ENCODE data around the gene RASGRP2. TPM values are rescaled to one million over a fixed set of nuclear protein-coding genes. Genes with fewer than 3 reads are reported as not detected.
A peak's percentile ranks its signal among the peaks of the same experiment; 100 is the strongest.

Gene RASGRP2
- polyA plus RNA-seq = 350 TPM

DNA sequence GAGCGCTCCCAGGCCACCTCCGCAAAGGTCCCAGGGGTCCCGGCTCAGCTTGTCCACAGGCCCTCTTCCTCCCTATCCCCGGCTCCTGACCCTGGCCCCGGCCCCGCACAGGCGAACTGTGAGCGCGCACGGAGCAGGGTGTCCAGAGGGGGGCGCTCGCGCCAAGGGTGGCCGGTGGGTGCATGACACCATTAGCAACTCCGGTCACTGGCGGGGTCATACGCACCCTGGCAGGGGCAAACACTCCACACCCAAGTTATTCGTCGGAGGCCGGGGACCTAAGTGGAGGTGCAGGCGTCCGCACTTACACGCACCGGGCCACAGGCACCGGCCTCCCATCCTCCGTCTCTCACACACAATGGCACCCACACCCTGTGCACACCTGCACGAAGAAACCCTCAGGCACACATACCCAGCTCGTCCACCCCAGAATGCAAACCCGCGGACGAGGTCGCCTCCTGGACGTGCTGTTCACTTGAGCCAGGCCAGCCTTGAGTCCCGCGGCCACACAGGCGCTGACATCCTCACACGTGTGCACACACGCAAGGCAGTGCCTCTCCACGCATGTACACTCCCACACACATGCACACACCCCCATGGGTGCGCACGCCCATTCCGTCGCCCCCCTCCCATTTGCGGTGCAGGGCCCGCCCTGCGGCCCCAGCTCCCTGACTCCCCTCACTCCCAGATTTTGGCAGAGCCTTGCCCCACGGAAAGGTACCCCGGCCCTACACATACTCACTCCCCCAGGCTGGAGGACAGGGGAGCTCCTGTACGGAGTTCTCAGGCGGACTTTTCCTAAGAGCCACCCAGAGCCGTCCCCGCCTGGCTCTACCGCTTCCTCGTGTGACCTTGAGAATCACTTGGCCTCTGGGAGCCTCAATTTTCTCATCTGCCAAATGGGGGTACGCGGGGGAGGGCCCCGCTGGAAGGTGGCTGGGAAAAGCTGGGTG lies at the start of gene RASGRP2:
RASGRP2 (minus strand) TSS at position 552 of the 953 bp plus-strand sequence. CDS start 1,276 bp downstream, outside the sequence.
- peaks cover 3% of the 10 kb centered on the region for H3K36me3 Mint-ChIP-seq
- no peaks in the 10 kb centered on the region for H3K9me3 Mint-ChIP-seq
- H3K4me3 Mint-ChIP-seq = peak within 1 kb of the TSS; percentile 96 to 100 (median 98)
- H3K4me1 Mint-ChIP-seq = peaks cover 0 to 25% (median 20%) of the 10 kb centered on the region in 3 donors
- no peaks in the 10 kb centered on the region for H3K27me3 Mint-ChIP-seq
- H3K27ac Mint-ChIP-seq = peak within 1 kb of the TSS; percentile 99 to 100 (median 99)

DNA sequence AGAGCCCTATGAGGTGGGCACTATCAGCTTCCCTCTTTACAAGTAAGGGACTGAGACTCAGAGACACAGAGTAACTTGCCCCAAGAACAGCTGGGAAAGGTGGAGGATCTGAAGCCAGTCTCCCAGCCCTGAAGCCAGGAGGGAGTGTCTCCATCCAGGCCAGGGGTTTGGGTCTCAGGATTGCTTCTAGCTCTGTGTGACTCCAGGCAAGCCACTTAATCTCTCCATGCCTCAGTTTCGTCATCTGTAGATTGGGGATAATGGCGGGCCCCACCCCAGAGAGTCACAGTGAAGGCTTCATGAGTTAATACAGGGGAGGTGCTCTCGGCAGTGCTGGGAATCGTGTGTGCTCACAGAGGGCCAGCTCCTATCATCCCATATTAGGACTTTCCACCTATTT lies 48.5 kb upstream of the RASGRP2 start:
- H3K9me3 Mint-ChIP-seq = no peaks in the 10 kb centered on the region
- H3K36me3 Mint-ChIP-seq = peaks cover 2% of the 10 kb centered on the region
- H3K27ac Mint-ChIP-seq = peak overlapping the region in 1 of 3 donors; percentile 32
- H3K4me3 Mint-ChIP-seq = no peak overlapping the region
- peaks cover 4 to 18% (median 17%) of the 10 kb centered on the region in 3 donors for H3K4me1 Mint-ChIP-seq
- H3K27me3 Mint-ChIP-seq = no peaks in the 10 kb centered on the region

GRCh38 chr11:64791781-64792291 lies 47.9 kb upstream of the RASGRP2 start:
- no peak overlapping the region for H3K4me3 Mint-ChIP-seq
- H3K27me3 Mint-ChIP-seq = no peaks in the 10 kb centered on the region
- peaks cover 5 to 18% (median 18%) of the 10 kb centered on the region in 3 donors for H3K4me1 Mint-ChIP-seq
- no peak overlapping the region for H3K27ac Mint-ChIP-seq
- peaks cover 2% of the 10 kb centered on the region for H3K36me3 Mint-ChIP-seq
- no peaks in the 10 kb centered on the region for H3K9me3 Mint-ChIP-seq

GRCh38 chr11:64790205-64791095 lies 46.5 kb upstream of the RASGRP2 start:
- Mint-ChIP-seq H3K4me3 (no peak overlapping the region), H3K27me3 (no peaks in the 10 kb centered on the region), H3K9me3 (no peaks in the 10 kb centered on the region), H3K27ac (peak overlapping the region in 1 of 3 donors; percentile 35), H3K36me3 (peaks cover 2% of the 10 kb centered on the region), H3K4me1 (peaks cover 5 to 18% (median 16%) of the 10 kb centered on the region in 3 donors)

DNA sequence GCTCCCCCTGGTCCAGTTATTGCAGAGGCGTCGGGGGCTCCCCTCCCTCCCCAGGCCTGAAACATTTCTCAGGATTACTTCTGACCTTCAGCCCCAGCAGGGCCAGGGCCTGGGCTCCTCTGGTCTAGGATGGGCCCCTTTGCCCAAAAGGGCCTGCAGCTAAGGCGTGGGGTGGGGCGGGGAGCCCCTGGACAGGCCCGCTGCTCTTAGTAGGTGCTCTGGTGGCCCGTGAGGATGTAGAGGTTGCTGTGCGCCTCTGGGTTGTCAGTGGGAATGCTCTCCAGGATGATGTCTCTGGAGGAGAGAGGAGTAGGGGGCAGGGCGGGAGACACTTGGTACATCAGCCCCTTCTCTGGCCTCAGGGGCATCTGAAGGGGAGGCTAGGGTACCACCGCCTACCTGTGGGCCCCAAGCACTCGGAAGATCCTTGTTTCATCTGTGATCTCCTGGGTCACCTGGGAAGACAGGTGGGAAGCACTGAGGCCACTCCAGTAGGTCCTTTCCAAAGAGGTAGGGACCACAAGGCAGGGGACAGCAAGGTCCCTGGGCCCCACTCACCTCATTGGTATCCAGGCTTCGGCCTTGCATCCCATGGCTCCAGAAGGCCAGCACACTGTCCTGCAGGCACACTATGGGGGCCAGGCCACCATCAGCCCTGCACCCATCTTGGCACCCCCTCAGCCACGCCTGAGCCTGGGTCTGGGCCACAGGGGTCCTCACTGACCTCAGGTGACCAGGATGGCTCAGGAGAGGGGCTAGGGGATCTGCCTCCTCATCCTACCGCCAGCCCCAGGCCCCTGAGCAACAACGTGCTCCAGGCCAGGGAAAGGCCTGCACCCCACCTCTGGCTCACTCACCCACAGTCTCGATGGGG lies 45.6 kb upstream of the RASGRP2 start:
- Mint-ChIP-seq H3K4me1 (peaks cover 9 to 22% (median 15%) of the 10 kb centered on the region in 3 donors), H3K27me3 (no peaks in the 10 kb centered on the region), H3K4me3 (no peak overlapping the region), H3K36me3 (peaks cover 1% of the 10 kb centered on the region), H3K9me3 (no peaks in the 10 kb centered on the region), H3K27ac (peak overlapping the region in 2 of 3 donors; percentile 35 to 71)

DNA sequence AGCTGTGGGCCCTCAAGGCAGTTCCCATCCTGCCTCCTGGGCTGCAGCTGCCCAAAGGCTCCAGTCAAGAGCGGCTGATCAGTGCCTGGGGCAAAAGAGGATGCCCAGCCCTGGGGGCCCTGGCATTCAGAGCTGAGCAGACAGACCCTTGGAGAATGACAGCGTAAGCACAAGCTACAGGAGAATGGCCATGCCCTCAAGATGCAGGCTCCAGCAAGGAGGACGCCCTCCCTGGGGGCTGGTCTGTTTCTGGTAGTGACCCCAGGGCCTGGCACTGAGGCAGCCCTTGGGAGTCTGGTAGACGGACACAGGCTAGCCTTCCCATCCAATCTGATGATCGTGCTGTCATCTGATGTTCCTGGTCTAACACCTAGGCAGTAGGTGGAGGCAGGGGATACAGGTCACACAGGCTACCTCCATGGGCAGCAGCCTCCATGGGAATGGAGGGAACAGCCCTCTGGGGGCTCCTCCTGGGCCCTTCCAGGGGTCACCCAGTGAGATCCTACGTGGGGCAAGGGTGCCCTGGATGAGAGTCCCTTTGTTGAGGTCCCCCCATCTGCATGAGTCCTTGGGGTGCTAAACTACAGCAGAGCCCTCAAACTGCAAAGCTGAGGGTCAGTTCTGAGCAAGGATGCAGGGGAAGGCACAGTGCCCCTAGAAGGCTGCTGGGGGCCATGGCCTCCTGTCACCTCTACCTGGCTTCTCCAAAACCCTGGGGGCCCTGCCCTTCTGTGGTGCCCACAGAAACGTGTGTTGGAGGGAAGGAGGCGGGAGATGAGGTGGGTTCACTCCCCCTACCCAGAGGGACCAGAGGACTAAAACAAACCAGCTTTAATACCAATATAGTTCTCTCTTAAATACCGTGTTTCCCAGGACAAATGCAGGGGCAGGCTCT lies 44.6 kb upstream of the RASGRP2 start:
- no peaks in the 10 kb centered on the region for H3K36me3 Mint-ChIP-seq
- no peaks in the 10 kb centered on the region for H3K27me3 Mint-ChIP-seq
- H3K4me1 Mint-ChIP-seq = peaks cover 9 to 17% (median 10%) of the 10 kb centered on the region in 3 donors
- H3K4me3 Mint-ChIP-seq = no peak overlapping the region
- H3K9me3 Mint-ChIP-seq = no peaks in the 10 kb centered on the region
- H3K27ac Mint-ChIP-seq = peak overlapping the region in 1 of 3 donors; percentile 71

DNA sequence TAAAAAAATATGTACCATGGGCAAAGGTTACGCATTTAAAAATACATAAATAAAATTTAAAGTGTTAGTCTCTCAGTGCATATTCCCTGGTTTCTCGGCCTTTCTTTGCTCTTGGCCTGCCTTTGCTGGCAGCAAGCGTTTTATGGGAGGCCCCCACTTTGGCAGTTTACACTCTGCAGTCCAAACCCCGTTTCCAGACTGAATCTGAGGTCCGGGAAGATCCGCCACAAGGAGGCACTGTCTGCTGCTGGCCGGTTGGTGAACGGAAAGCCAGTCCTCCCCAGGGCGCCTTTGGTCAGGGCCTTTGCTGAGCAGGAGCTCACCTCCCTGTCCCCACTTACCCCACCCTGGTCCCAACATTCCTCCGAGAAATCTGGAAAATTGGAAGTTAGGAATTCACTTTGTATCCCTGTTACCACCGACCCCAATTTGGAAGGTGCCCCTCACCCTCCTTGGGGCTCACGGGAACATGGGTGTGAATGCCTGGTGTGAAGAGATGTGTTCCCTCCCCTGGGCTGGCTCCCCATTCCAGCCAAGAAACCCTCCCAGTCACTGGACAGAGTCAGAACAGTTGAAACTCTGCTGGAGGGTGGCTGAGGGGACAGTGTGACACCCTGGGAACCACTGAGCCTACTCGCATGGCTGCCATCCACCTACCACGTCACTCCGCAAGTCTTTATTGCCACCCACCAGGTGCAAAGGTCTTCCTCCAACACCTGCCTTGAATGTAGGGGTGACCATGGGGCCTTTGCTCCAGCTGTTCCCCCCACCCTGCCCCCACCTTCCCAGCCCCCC lies 43.8 kb upstream of the RASGRP2 start:
- no peaks in the 10 kb centered on the region for H3K9me3 Mint-ChIP-seq
- peak overlapping the region in 1 of 4 donors; percentile 61 for H3K4me3 Mint-ChIP-seq
- H3K4me1 Mint-ChIP-seq = peaks cover 12 to 19% (median 14%) of the 10 kb centered on the region in 3 donors
- H3K27me3 Mint-ChIP-seq = no peaks in the 10 kb centered on the region
- peak overlapping the region; percentile 73 to 93 (median 85) for H3K27ac Mint-ChIP-seq
- H3K36me3 Mint-ChIP-seq = no peaks in the 10 kb centered on the region

DNA sequence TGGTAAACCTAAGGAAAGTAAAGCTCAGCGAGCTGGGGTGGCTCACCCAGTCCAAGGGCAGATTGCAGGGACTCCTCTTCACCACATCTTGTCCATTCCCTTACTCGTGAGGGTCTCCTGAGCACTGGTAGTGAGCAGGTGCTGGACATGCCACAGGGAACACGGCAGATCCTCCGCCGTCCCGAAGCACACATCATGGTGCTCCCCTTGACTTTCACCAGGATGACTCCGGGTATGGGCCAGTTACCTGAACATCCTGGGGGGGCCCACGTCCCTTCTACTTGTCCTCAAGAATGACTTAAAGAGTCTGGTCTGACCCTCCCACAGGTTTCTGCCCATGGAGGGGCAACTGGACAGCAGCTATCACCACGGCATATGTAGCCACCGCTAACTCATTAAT lies 42.4 kb upstream of the RASGRP2 start:
- peaks cover 20 to 25% (median 21%) of the 10 kb centered on the region in 3 donors for H3K4me1 Mint-ChIP-seq
- H3K9me3 Mint-ChIP-seq = no peaks in the 10 kb centered on the region
- H3K27ac Mint-ChIP-seq = peak overlapping the region in 1 of 3 donors; percentile 34
- no peaks in the 10 kb centered on the region for H3K27me3 Mint-ChIP-seq
- H3K4me3 Mint-ChIP-seq = no peak overlapping the region
- H3K36me3 Mint-ChIP-seq = no peaks in the 10 kb centered on the region

- Mint-ChIP-seq H3K4me3 (peak overlapping the region in 1 of 4 donors; percentile 84), H3K36me3 (no peaks in the 10 kb centered on the region), H3K27ac (peak overlapping the region in 1 of 3 donors; percentile 23), H3K27me3 (no peaks in the 10 kb centered on the region), H3K9me3 (no peaks in the 10 kb centered on the region), H3K4me1 (peaks cover 21 to 35% (median 27%) of the 10 kb centered on the region in 3 donors)
These were observed 41.1 kb upstream of the RASGRP2 start for GRCh38 chr11:64784813-64785581.

- no peaks in the 10 kb centered on the region for H3K27me3 Mint-ChIP-seq
- peaks cover 41 to 55% (median 48%) of the 10 kb centered on the region in 3 donors for H3K4me1 Mint-ChIP-seq
- H3K4me3 Mint-ChIP-seq = peak within 1 kb of the TSS; percentile 93 to 97 (median 96)
- H3K36me3 Mint-ChIP-seq = peaks cover 2% of the 10 kb centered on the region
- H3K9me3 Mint-ChIP-seq = no peaks in the 10 kb centered on the region
- peak within 1 kb of the TSS; percentile 98 to 100 (median 99) for H3K27ac Mint-ChIP-seq
These were observed 34.7 kb upstream of the RASGRP2 start, which contains the start of gene SF1 for GRCh38 chr11:64778473-64779298. TSS of gene SF1 (minus strand) at chr11:64778542. CDS start at chr11:64778392, 150 bp downstream.

GRCh38 chr11:64778223-64778472 lies 34.2 kb upstream of the RASGRP2 start:
- no peaks in the 10 kb centered on the region for H3K9me3 Mint-ChIP-seq
- H3K4me1 Mint-ChIP-seq = peaks cover 46 to 59% (median 50%) of the 10 kb centered on the region in 3 donors
- H3K4me3 Mint-ChIP-seq = peak overlapping the region; percentile 83 to 97 (median 90)
- peaks cover 4% of the 10 kb centered on the region for H3K36me3 Mint-ChIP-seq
- peak overlapping the region; percentile 98 to 100 (median 99) for H3K27ac Mint-ChIP-seq
- no peaks in the 10 kb centered on the region for H3K27me3 Mint-ChIP-seq
